ENCODE measurements around the gene UBN2. TPM values are rescaled to one million over a fixed set of nuclear protein-coding genes. Genes with fewer than 3 reads are reported as not detected.

The UBN2 gene
- total and polyA plus RNA-seq, 10 donors = 1.2 to 23.4 (median 18.0) TPM

DNA sequence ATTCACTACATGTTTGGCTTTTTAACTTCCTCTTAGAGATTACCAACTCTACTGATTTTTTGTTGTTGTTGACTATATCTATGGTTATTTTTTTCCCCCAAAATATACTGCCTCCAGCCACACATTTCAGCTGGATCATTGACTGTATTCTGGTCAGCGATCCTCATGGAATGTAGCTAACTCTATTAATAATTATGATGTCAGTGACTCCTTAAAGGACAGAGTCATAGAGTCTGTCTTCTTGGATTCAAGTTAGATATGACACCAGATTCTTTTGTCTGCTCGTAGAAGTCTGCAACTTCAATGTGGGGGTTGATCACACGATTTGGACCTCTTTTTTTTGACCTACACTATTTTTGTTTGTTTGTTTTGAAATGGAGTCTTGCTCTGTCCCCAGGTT, 33.2 kb downstream of the UBN2 start:
- TF ChIP-seq POLR2AphosphoS5 (IDR thresholded peaks at IDR 0.05) (no peak), POLR2A (IDR thresholded peaks at IDR 0.05) (no peak), CTCF (IDR thresholded peaks at IDR 0.05 in 8 of 11, conservative IDR thresholded peaks at IDR 0.05 in 3 of 11) (no peak)
- DNase-seq = no peak
- WGBS, 5 donors = 96 to 98% (median 97%) methylated on average over 3 of the region's 3 CpGs
- Histone ChIP-seq H3K9me3 (no peaks in the 10 kb centered on the region), H3K27ac (no peak overlapping the region), H3K4me1 (no peaks in the 10 kb centered on the region), H3K27me3 (replicated peaks in 1 of 7) (no peaks in the 10 kb centered on the region), H3K36me3 (peaks cover 4 to 100% (median 83%) of the 10 kb centered on the region in 6 donors), H3K4me3 (no peak overlapping the region)
- intact Hi-C loops (cut with DNase I; ENCODE audit: low total_unique reads) = no loop called here

GRCh38 chr7:139265673-139266072, 34.6 kb downstream of the UBN2 start:
- Histone ChIP-seq H3K4me3 (no peak overlapping the region), H3K27ac (no peak overlapping the region), H3K9me3 (no peaks in the 10 kb centered on the region), H3K36me3 (peaks cover 0 to 100% (median 80%) of the 10 kb centered on the region in 6 donors), H3K4me1 (no peaks in the 10 kb centered on the region), H3K27me3 (replicated peaks in 1 of 7) (no peaks in the 10 kb centered on the region)
- no peak for DNase-seq
- intact Hi-C loops (cut with DNase I; ENCODE audit: low total_unique reads) = no loop called here
- 85 to 97% (median 91%) methylated on average over 2 of the region's 2 CpGs for WGBS, 5 donors
- TF ChIP-seq POLR2A (IDR thresholded peaks at IDR 0.05) (no peak), POLR2AphosphoS5 (IDR thresholded peaks at IDR 0.05) (no peak), CTCF (IDR thresholded peaks at IDR 0.05 in 8 of 11, conservative IDR thresholded peaks at IDR 0.05 in 3 of 11) (no peak)

DNA sequence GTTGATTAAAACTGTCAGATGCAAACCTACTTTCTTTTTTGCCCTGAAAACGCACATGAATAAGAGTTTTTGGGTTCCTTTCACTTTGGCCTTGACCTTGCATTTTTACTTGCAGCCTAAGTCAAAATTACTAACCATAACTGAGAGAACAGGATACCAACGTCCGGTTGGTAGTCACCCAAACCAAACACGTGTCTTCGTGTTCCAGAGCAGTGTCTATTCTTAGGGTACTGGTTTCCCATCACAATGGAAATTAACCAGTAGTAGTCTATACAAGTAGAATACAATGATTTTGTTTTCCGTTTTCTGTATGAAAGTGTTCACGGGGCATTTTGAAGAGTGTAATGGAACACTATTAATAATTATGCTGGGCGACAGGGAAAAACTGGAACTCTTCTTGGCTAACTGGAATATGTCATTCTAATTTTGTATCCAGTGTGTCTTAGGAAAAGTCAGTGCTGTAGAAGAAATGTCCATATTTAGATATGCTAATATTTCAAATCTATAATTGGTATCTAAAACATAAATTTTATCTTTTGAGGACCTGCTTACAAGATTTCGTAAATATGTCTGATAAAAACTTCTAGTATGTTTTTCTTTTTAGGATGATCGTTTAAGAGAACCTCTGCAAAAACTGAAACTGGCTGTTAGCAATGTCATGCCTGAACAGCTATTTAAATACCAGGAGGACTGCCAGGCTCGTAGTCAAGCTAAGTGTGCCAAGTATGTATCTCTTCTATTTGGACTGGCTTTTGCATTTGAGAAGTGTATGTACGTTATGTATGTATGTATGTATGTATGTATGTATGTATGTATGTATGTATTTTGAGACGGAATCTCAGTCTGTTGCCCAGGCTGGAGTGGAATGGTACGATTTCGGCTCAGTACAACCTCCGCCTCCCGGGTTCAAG, 40.9 kb downstream of the UBN2 start:
- no peaks in the 10 kb centered on the region for H3K4me1 ChIP-seq
- no peaks in the 10 kb centered on the region for H3K27me3 ChIP-seq (replicated peaks in 1 of 7)
- intact Hi-C loops (cut with DNase I; ENCODE audit: low total_unique reads) = no loop called here
- 82 to 96% (median 90%) methylated on average over 17 of the region's 17 CpGs for WGBS, 5 donors
- H3K36me3 ChIP-seq = peaks cover 0 to 100% (median 84%) of the 10 kb centered on the region in 6 donors
- no peak for DNase-seq
- H3K9me3 ChIP-seq = no peaks in the 10 kb centered on the region
- TF ChIP-seq POLR2A (IDR thresholded peaks at IDR 0.05) = no peak
- TF ChIP-seq CTCF (IDR thresholded peaks at IDR 0.05 in 8 of 11, conservative IDR thresholded peaks at IDR 0.05 in 3 of 11) = no peak
- TF ChIP-seq POLR2AphosphoS5 (IDR thresholded peaks at IDR 0.05) = no peak
- H3K27ac ChIP-seq = no peak overlapping the region
- H3K4me3 ChIP-seq = no peak overlapping the region

DNA sequence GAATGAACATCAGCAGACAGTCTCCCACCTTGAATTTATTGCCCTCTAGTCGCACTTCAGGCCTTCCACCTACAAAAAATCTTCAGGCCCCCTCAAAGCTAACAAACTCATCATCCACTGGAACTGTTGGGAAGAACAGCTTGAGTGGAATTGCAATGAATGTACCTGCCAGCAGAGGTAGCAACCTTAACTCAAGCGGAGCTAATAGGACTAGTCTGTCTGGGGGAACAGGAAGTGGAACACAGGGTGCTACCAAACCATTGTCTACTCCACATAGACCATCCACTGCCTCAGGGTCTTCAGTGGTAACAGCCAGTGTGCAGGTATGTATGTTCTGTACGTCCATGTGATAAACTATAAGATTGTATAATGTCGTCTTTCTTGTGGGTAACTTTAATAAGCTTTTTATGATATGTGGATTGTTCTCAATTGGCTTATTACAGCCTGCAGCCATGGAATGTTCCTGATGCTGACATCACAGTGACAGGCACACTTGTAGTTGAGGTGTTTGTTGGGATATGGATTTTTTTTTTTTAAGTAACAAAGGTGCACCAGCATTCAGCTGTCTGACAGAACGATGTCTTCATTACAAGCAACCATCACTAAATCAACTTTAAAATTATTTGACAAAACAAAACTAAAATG, 53.3 kb downstream of the UBN2 start:
- Histone ChIP-seq H3K36me3 (peaks cover 0 to 91% (median 33%) of the 10 kb centered on the region in 6 donors), H3K27ac (no peak overlapping the region), H3K9me3 (no peaks in the 10 kb centered on the region), H3K27me3 (replicated peaks in 1 of 7) (no peaks in the 10 kb centered on the region), H3K4me1 (no peaks in the 10 kb centered on the region), H3K4me3 (no peak overlapping the region)
- intact Hi-C loops (cut with DNase I; ENCODE audit: low total_unique reads) = no loop called here
- no peak for TF ChIP-seq POLR2AphosphoS5 (IDR thresholded peaks at IDR 0.05)
- no peak for TF ChIP-seq POLR2A (IDR thresholded peaks at IDR 0.05)
- no peak for TF ChIP-seq CTCF (IDR thresholded peaks at IDR 0.05 in 8 of 11, conservative IDR thresholded peaks at IDR 0.05 in 3 of 11)
- 92 to 97% (median 94%) methylated on average over 5 of the region's 5 CpGs for WGBS, 5 donors
- no peak for DNase-seq

All from spleen (tissue), 11 donors.